ENCODE measurements around the gene NOL12.
"Not testable (repeated sequence)": the region's sequence is repeated elsewhere in the genome, so short reads cannot be mapped to it uniquely, and the experiment has no call there.

The NOL12 gene, protein sequence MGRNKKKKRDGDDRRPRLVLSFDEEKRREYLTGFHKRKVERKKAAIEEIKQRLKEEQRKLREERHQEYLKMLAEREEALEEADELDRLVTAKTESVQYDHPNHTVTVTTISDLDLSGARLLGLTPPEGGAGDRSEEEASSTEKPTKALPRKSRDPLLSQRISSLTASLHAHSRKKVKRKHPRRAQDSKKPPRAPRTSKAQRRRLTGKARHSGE

DNA sequence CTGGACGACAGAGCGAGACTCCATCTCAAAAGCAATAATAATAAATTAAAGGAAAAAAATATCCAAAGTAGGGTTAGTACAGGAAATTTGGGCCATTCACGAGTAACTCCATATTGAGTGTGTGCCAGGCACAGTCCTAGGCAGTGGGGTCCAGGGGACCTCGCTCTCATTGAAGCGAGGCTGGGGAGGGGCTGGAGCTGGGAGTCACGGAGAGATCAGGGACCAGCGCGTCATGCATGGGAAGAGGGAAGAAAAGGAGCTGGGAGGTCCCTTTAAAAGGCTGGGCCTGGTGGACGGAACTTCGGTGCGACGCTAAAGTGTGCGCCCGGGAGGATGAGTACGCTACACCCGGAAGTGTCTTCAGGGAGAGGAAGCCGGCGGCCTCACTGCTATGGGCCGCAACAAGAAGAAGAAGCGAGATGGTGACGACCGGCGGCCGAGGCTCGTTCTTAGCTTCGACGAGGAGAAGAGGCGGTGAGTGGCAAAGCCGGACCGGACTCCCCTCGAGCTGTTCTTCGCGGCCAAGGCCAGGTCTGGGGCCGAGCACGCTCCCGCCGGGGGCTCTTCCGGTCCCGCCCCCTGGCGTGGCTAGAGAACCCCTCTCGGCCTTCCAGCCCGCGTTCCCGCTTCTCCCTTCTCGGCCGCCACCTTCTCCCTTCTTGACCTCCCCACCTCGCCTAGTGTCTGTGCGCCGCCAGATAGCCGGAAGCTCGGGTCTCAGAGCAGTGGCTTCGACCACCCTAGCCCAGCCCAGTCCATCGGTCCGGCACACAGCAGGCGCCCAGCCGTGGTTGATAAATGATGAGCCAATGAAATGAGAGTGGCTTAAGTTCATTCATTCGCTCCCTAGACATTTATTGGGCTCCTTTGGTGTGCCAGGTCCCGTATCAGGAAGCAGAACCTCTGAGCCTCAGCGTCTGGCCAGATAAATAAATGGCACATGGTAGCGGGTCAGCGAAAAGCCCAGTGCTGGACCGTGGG, at the start of gene NOL12:
Gene NOL12 (plus strand): TSS at position 342 of the 981 bp plus-strand sequence. CDS start 50 bp downstream, at position 392.
- DNase-seq: peak; percentile 77

DNA sequence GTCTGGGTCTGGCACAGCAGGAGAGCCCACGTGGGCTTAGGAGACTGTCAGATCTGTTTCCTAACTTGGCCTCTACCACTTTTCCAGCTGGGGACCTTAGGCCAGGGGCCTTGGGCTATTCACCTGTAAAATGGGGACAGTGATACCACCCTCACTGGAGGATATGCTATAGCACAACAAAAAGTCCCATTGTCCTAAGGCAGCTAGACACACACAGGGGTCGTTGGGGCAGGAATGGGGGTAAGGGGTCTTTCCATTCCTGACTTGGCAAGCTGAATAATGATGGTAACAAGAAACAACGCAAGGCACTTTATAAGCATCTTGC, 49.2 kb upstream of the NOL12 start:
- no peak for DNase-seq

- DNase-seq: no peak
Measured at GRCh38 chr22:37638391-37639069, 47.6 kb upstream of the NOL12 start.

DNA sequence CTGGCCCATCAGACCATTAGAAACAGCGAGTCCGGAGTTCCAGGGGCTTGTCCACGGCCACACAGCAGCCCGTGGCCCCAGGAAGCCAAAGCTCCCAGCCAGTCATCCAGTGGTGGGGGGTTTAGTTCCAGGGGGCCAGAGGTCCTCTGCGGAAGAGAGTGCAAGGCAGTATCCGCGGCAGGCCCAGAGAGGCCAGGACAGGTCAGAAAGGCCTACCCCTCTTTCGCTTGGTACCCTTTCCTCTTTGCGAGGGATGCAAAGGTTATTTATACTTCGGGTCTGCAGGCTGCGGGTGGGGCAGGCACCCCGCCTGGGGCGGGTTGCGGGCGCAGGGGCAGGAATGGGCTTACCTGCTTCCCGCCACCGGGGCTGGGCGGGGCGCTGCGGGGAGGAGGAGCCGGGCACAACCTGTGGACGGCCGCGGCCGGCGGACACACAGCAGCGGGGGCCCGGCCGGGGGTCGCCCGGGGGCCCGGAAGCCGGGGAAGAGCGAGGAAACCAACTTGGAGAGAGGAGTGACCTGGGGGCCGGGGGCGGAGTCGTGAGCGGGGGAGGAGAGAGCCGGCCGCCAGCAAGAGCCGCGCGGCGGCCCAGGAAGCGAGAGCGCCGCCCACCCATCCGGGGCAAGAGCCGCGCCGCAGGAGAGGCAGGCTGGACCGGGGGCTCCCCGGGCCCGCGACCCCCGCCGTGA, 46.9 kb upstream of the NOL12 start, which contains the start of gene SH3BP1:
Gene SH3BP1 (plus strand): TSS at position 600 of the 691 bp plus-strand sequence. CDS start 119 bp downstream, outside the sequence.
- peak; percentile 33 for DNase-seq

GRCh38 chr22:37639771-37640590, 46.2 kb upstream of the NOL12 start:
- DNase-seq: no peak

DNA sequence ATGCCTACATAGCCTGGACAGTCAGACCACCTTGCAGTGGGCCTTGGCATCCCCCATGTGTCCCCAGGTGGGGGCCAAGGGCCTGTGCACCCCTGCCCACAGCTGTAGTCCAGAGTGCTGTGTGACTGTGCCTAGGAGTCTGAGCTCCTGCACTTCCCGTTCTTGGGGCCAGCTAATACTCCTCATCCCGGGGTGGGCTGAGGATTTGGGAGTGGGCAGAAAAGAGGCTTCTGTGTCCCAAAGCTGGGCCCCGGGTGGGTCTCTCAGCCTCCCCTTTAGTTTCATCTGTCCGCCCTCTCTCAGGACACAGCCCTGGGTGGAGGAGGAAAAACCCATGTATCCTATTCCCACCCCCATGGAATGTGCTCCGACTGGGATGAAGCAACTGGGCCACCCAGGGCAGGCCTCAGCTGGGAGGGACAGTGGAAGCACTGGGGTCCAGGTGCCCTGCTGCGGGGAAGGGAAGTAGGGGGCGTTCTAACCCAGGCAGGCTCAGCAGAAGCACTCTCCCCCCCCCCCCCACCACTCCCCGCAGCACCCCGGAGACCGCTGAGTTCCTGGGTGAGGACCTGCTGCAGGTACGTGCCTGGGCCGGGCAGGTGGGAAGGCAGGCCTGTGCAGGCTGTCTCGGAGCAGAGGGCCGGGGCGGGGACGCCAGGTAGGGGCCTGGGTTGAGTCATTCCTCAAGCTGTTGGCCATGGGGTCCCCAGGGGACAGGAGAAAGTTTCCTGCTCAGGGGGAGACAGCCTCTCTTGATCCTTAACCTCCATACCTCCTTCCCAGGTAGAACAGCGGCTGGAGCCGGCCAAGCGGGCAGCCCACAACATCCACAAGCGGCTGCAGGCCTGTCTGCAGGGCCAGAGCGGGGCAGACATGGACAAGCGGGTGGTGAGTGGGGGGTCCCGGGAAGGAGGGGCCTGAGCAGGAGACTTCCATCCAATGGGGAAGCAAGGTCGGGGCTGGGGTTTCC, 45.3 kb upstream of the NOL12 start:
- no peak for DNase-seq

- no peak for DNase-seq
Measured at GRCh38 chr22:37641561-37641949, 44.6 kb upstream of the NOL12 start.

- DNase-seq: peak; percentile 78
Measured at GRCh38 chr22:37643225-37643847, 42.8 kb upstream of the NOL12 start.

DNA sequence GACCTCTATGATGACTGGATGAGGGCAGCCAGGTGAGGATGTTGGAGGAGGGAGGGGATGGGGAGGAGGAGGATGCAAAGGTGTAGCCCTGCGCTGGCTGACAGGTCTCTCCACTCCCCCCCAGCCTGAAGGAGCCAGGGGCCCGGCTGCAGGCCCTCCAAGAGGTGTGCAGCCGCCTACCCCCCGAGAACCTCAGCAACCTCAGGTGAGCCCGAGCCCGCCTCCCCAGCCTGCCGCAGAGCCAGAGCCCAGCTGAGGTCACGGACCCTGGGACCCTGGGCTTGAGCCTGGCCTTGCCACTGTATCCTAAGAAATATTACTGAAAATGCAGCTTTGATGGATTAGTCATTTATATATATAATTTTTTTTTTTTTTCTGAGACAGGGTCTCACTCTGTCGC, 38.8 kb upstream of the NOL12 start:
- no peak for DNase-seq

DNA sequence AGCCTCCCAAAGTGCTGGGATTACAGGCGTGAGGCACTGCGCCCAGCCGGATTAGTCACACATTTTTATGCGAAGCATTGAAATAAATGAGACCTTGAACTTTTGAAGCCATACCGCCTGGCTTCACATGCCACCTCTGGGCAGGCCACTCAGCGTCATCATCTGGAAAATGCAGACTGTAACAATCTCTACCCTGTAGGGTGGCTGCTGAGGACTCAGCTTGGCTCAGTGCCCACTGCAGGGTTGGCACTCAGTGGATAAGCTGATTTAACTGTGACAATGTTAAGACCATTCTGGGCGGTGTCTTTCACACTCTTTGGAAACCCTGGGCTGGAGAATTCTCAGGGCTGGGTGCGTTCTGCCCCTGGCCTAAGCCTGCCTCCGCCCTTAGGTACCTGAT, 38.2 kb upstream of the NOL12 start:
- no peak for DNase-seq

DNA sequence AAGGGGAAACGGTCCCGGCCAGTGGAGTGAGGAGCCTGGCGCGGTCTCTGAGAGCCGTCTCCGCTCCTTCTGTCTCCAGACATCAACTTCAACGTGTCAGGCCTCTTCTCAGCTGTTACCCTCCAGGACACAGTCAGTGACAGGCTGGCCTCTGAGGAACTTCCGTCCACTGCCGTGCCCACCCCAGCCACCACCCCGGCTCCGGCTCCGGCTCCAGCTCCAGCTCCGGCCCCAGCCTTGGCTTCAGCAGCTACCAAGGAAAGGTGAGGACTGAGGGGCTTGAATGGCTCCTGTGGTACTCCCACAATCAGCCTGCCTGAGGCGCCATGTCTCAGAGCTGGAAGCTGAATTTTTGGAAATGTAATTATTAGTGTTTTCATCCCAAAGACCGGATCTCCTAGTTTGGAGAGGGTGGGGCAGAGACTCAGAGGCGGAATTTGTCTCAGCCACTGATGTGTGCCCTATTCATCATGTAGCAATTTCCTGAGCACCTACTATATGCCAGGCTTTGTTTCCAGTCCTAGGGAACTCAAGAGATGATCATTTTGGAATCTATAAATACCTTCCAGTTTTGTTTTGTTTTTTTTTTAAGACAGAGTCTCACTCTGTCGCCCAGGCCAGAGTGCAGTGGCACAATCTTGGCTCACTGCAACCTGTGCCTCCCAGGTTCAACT, 35.5 kb upstream of the NOL12 start:
- no peak for DNase-seq

DNA sequence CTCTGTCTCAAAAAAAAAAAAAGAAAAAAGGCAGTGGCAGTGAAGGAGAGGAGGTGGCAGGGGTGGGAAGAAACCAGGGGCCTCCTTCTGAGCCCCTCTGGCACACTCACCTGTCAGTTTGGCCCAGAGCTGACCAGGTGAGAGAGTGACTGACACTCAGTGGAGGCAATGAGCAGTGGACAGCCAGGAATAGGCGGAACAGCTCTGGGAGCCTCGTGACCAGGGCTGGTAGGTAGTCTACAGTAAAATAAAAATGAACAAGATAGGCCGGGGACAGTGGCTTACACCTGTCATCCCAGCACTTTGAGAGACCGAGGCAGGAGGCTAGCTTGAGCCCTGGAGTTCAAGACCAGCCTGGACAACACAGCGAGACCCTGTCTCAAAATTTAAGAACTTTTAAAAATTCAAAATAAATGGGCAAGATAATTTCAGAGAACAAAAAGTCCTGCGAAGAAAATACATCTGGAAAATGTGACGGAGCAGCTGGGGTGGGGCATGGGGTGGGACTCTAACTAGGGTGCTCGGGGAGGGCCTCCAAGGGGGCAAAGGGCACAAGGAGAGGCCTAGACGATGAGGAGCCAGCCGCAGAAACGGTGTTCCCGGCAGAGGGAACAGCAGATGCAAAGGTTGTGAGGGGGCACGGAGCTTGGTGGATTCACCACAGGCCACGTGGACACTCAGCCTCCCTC, 31.4 kb upstream of the NOL12 start:
- no peak for DNase-seq

GRCh38 chr22:37655252-37655563, 30.9 kb upstream of the NOL12 start:
- no peak for DNase-seq

DNA sequence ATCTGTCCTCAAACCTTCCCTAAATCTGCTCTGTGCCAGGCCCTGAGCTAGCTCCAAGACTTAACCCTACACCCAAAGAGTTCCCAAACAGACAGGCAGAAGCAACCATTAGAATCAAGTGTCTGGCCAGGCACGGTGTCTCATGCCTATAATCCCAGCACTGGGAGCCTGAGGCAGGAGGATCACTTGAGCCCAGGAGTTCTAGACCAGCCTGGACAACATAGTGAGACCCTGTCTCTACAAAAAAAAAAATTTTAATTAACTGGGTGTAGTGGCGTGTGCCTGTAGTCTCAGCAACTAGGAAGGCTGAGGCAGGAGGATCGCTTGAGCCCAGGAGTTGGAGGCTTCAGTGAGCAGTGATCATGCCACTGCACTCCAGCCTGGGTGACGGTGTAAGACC, 29.6 kb upstream of the NOL12 start:
- not testable (repeated sequence) for DNase-seq

- no peak for DNase-seq
Measured at GRCh38 chr22:37657590-37658132, 28.5 kb upstream of the NOL12 start.

- DNase-seq: peak; percentile 99
Measured at GRCh38 chr22:37658133-37659065, 27.7 kb upstream of the NOL12 start, which contains the start of gene PDXP. Gene PDXP (plus strand): TSS chr22:37658723. CDS start chr22:37658783, 60 bp downstream.

GRCh38 chr22:37659066-37659896, 26.9 kb upstream of the NOL12 start:
- peak; percentile 31 for DNase-seq

Measured in CD4-positive, alpha-beta T cell treated with Interferon gamma for 1 hour (primary cell).